ENCODE measurements around the gene PYGB. TPM values are rescaled to one million over a fixed set of nuclear protein-coding genes. Genes with fewer than 3 reads are reported as not detected.

Gene PYGB
- 167 and 193 TPM in 2 replicates for total RNA-seq

- TF ChIP-seq CTCF (IDR thresholded peaks at IDR 0.05; ENCODE audit: insufficient read depth, low read length, poor library complexity, severe bottlenecking) = no peak
- DNase-seq (ENCODE audit: low read depth) = peak; percentile 47
- Histone ChIP-seq H3K27me3 (ENCODE audit: control insufficient read depth, insufficient read depth, low read length) (no peaks in the 10 kb centered on the region), H3K4me3 (ENCODE audit: low read depth, low read length) (peak within 1 kb of the TSS; percentile 79), H3K36me3 (ENCODE audit: control insufficient read depth, insufficient read depth, low read length) (no peaks in the 10 kb centered on the region)
Observed at GRCh38 chr20:25247956-25248785, at the start of gene PYGB. TSS of gene PYGB (plus strand) at chr20:25248085. CDS start at chr20:25248179, 94 bp downstream.

GRCh38 chr20:25198663-25199383 is 49.1 kb upstream of the PYGB start:
- Histone ChIP-seq H3K27me3 (ENCODE audit: control insufficient read depth, insufficient read depth, low read length) (no peaks in the 10 kb centered on the region), H3K4me3 (ENCODE audit: low read depth, low read length) (no peak overlapping the region), H3K36me3 (ENCODE audit: control insufficient read depth, insufficient read depth, low read length) (no peaks in the 10 kb centered on the region)
- no peak for DNase-seq (ENCODE audit: low read depth)
- no peak for TF ChIP-seq CTCF (IDR thresholded peaks at IDR 0.05; ENCODE audit: insufficient read depth, low read length, poor library complexity, severe bottlenecking)

GRCh38 chr20:25199473-25200260 is 48.2 kb upstream of the PYGB start:
- Histone ChIP-seq H3K36me3 (ENCODE audit: control insufficient read depth, insufficient read depth, low read length) (no peaks in the 10 kb centered on the region), H3K27me3 (ENCODE audit: control insufficient read depth, insufficient read depth, low read length) (no peaks in the 10 kb centered on the region), H3K4me3 (ENCODE audit: low read depth, low read length) (no peak overlapping the region)
- no peak for TF ChIP-seq CTCF (IDR thresholded peaks at IDR 0.05; ENCODE audit: insufficient read depth, low read length, poor library complexity, severe bottlenecking)
- no peak for DNase-seq (ENCODE audit: low read depth)

GRCh38 chr20:25203089-25203488 is 44.8 kb upstream of the PYGB start:
- H3K27me3 ChIP-seq (ENCODE audit: control insufficient read depth, insufficient read depth, low read length) = no peaks in the 10 kb centered on the region
- DNase-seq (ENCODE audit: low read depth) = no peak

GRCh38 chr20:25203871-25204320 is 44.0 kb upstream of the PYGB start:
- Histone ChIP-seq H3K4me3 (ENCODE audit: low read depth, low read length) (no peak overlapping the region), H3K36me3 (ENCODE audit: control insufficient read depth, insufficient read depth, low read length) (no peaks in the 10 kb centered on the region), H3K27me3 (ENCODE audit: control insufficient read depth, insufficient read depth, low read length) (no peaks in the 10 kb centered on the region)
- no peak for DNase-seq (ENCODE audit: low read depth)
- TF ChIP-seq CTCF (IDR thresholded peaks at IDR 0.05; ENCODE audit: insufficient read depth, low read length, poor library complexity, severe bottlenecking) = no peak

More at GRCh38 chr20:25203089-25203488, 44.8 kb upstream of the PYGB start:
- Histone ChIP-seq H3K4me3 (ENCODE audit: low read depth, low read length) (no peak overlapping the region), H3K36me3 (ENCODE audit: control insufficient read depth, insufficient read depth, low read length) (no peaks in the 10 kb centered on the region)
- no peak for TF ChIP-seq CTCF (IDR thresholded peaks at IDR 0.05; ENCODE audit: insufficient read depth, low read length, poor library complexity, severe bottlenecking)
